Neural cell (in vitro differentiated cells): ENCODE data around the gene ITGB5. TPM values are rescaled to one million over a fixed set of nuclear protein-coding genes. Genes with fewer than 3 reads are reported as not detected.

ENCODE experiments used
- H2AFZ ChIP-seq: fragments of 200-600, 300-800 bp; sonication (generic), shearing (Covaris generic); 2 replicates; pipeline ENCODE4 v1.6.0; 2014; ENCODE audit warnings: low read depth, mild to moderate bottlenecking, antibody characterized with exemption, low read length, moderate library complexity
- H3F3A ChIP-seq: fragments of 200-600 bp; shearing (Covaris generic); 2 replicates; pipeline ENCODE4 v1.6.1; 2016; ENCODE audit warnings: mild to moderate bottlenecking, moderate library complexity, mixed read lengths, antibody characterized with exemption, low read length; ENCODE audit not compliant: insufficient read depth, poor library complexity, severe bottlenecking
- H3K27ac ChIP-seq: fragments of 200-600, 300-800 bp; sonication (generic), shearing (Covaris generic); 2 replicates; pipeline ENCODE4 v1.5.1; 2014; ENCODE audit warnings: mild to moderate bottlenecking, low read length, moderate library complexity
- H3K27me3 ChIP-seq: fragments of 300-800, 200-600 bp; sonication (generic), shearing (Covaris generic); 2 replicates; pipeline ENCODE4 v1.6.0; 2014; ENCODE audit warnings: mild to moderate bottlenecking, low read depth, low read length, moderate library complexity; ENCODE audit not compliant: insufficient read depth
- H3K36me3 ChIP-seq: fragments of 300-800, 200-600 bp; sonication (generic), shearing (Covaris generic); 2 replicates; pipeline ENCODE4 v1.5.1; 2014; ENCODE audit warnings: mild to moderate bottlenecking, antibody characterized with exemption, low read length, moderate library complexity; ENCODE audit not compliant: insufficient read depth
- H3K4me2 ChIP-seq: fragments of 300-800, 200-600 bp; sonication (generic), shearing (Covaris generic); 2 replicates; pipeline ENCODE4 v1.6.0; 2014; ENCODE audit warnings: mild to moderate bottlenecking, low read length
- H3K4me3 ChIP-seq: fragments of 300-800, 200-600 bp; sonication (generic), shearing (Covaris generic); 2 replicates; pipeline ENCODE4 v1.5.1; 2014; ENCODE audit warnings: mild to moderate bottlenecking, low read length, moderate library complexity
- H3K79me2 ChIP-seq: fragments of 200-600 bp; shearing (Covaris generic); replicated peaks from 2 replicates; pipeline ENCODE4 v1.6.0; 2014; ENCODE audit warnings: mild to moderate bottlenecking, low read length, moderate library complexity; ENCODE audit not compliant: insufficient read depth
- H3K9ac ChIP-seq: fragments of 300-800, 200-600 bp; sonication (generic), shearing (Covaris generic); 2 replicates; pipeline ENCODE4 v1.6.1; 2016; ENCODE audit warnings: mild to moderate bottlenecking, low read length, mixed read lengths
- H3K9me2 ChIP-seq: fragments of 200-600 bp; shearing (Covaris generic); 2 replicates; pipeline ENCODE4 v1.6.1; 2016; ENCODE audit warnings: mild to moderate bottlenecking, low read length, mixed read lengths; ENCODE audit not compliant: insufficient read depth
- H3K9me3 ChIP-seq: fragments of 200-600, 300-800 bp; sonication (generic), shearing (Covaris generic); 2 replicates; pipeline ENCODE4 v1.6.1; 2016; ENCODE audit warnings: mild to moderate bottlenecking, mixed run types, low read length, moderate library complexity, mixed read lengths
- H4K20me1 ChIP-seq: fragments of 200-600 bp; shearing (Covaris generic); 2 replicates; pipeline ENCODE4 v1.6.1; 2016; ENCODE audit warnings: mild to moderate bottlenecking, mixed run types; ENCODE audit not compliant: insufficient read depth
- EP300 ChIP-seq: fragments of 450-650 bp; conservative IDR thresholded peaks from 2 replicates; pipeline ENCODE4 v1.6.1; 2014; ENCODE audit warnings: antibody characterized with exemption, mild to moderate bottlenecking, moderate library complexity; ENCODE audit not compliant: poor library complexity, severe bottlenecking
- EZH2 ChIP-seq: fragments of 200-600, 300-800 bp; shearing (Covaris generic), sonication (generic); IDR thresholded peaks from 2 replicates; pipeline ENCODE4 v1.6.1; 2014; ENCODE audit warnings: antibody characterized with exemption, low read length, borderline replicate concordance, mild to moderate bottlenecking; ENCODE audit not compliant: insufficient read depth, poor library complexity, severe bottlenecking
- MXI1 ChIP-seq: fragments of 450-650 bp; conservative IDR thresholded peaks from 2 replicates; pipeline ENCODE4 v1.6.1; 2014; ENCODE audit warnings: antibody characterized with exemption, mild to moderate bottlenecking; ENCODE audit not compliant: poor library complexity, severe bottlenecking
- POLR2AphosphoS5 ChIP-seq: IDR thresholded peaks from 2 replicates; pipeline ENCODE4 v1.6.1; 2012
- RAD21 ChIP-seq: fragments of 450-650 bp; conservative IDR thresholded peaks from 2 replicates; pipeline ENCODE4 v1.6.1; 2014; ENCODE audit warnings: antibody characterized with exemption, mild to moderate bottlenecking, moderate library complexity
- REST ChIP-seq: IDR thresholded peaks from 2 replicates; pipeline ENCODE4 v1.6.1; 2012; ENCODE audit warnings: borderline replicate concordance
- SMC3 ChIP-seq: fragments of 450-650 bp; conservative IDR thresholded peaks from 2 replicates; pipeline ENCODE4 v1.6.1; 2014; ENCODE audit warnings: antibody characterized with exemption, mild to moderate bottlenecking, moderate library complexity; ENCODE audit not compliant: poor library complexity
- TAF1 ChIP-seq: IDR thresholded peaks from 2 replicates; pipeline ENCODE4 v1.6.1; 2012; ENCODE audit warnings: low read depth
- polyA plus RNA-seq: library from polyadenylated mRNA; depleted of rRNA; stranded (reverse); fragments of >200 nt; gene quantifications from 2 replicates; pipeline ENCODE4 v1.2.3, GENCODE V29; 2014
- TF ChIP-seq, protein P1 (sequence below): fragments of 450-650 bp; IDR thresholded peaks from 2 replicates; pipeline ENCODE4 v1.5.1; 2014; ENCODE audit warnings: antibody characterized with exemption, mild to moderate bottlenecking, moderate library complexity; ENCODE audit not compliant: poor library complexity, severe bottlenecking

ITGB5 gene
- polyA plus RNA-seq, 1 donor from 2014 or later, result 1.2 TPM

- no peak overlapping the region for H3K4me2 ChIP-seq
- H3F3A ChIP-seq, result no peaks in the 10 kb centered on the region
- H3K9me3 ChIP-seq, result no peaks in the 10 kb centered on the region
- H3K36me3 ChIP-seq, result no peaks in the 10 kb centered on the region
- H3K27ac ChIP-seq, result no peak overlapping the region
- no peaks in the 10 kb centered on the region for H3K27me3 ChIP-seq
- no peak overlapping the region for H3K4me3 ChIP-seq
- no peak overlapping the region for H3K9ac ChIP-seq
- no peaks in the 10 kb centered on the region for H3K79me2 ChIP-seq
- no peak overlapping the region for H2AFZ ChIP-seq
- H4K20me1 ChIP-seq, result no peaks in the 10 kb centered on the region
- no peaks in the 10 kb centered on the region for H3K9me2 ChIP-seq
- TF ChIP-seq, protein P1, sequence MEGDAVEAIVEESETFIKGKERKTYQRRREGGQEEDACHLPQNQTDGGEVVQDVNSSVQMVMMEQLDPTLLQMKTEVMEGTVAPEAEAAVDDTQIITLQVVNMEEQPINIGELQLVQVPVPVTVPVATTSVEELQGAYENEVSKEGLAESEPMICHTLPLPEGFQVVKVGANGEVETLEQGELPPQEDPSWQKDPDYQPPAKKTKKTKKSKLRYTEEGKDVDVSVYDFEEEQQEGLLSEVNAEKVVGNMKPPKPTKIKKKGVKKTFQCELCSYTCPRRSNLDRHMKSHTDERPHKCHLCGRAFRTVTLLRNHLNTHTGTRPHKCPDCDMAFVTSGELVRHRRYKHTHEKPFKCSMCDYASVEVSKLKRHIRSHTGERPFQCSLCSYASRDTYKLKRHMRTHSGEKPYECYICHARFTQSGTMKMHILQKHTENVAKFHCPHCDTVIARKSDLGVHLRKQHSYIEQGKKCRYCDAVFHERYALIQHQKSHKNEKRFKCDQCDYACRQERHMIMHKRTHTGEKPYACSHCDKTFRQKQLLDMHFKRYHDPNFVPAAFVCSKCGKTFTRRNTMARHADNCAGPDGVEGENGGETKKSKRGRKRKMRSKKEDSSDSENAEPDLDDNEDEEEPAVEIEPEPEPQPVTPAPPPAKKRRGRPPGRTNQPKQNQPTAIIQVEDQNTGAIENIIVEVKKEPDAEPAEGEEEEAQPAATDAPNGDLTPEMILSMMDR, result no peak
- TF ChIP-seq EZH2, result no peak
- no peak for TF ChIP-seq SMC3
- no peak for TF ChIP-seq TAF1
- TF ChIP-seq POLR2AphosphoS5, result no peak
- TF ChIP-seq REST, result no peak
- no peak for TF ChIP-seq RAD21
- TF ChIP-seq MXI1, result no peak
- no peak for TF ChIP-seq EP300
These were observed 44.1 kb downstream of the ITGB5 start for GRCh38 chr3:124843047-124843446.

DNA sequence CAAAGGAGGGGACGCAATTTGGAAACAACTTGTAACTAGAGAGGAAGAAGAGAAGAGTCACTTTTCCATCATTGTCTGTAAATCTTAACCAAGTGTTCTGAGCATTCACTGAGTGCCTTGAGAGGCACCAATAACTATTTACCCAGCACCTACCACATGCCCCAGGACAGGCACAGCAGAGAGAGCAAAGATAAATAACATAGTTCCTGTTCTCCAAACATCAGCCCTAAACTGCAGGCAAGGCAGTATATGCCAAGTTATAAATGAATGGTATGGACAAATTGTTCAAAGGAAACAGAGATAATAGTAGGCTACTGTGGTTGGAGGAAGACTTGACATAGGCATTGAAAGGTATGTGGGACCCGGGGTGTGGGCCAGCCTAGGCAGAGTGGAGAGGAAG lies 45.6 kb downstream of the ITGB5 start:
- no peak for TF ChIP-seq EP300
- TF ChIP-seq, protein P1, result no peak
- TF ChIP-seq EZH2, result no peak
- no peak for TF ChIP-seq POLR2AphosphoS5
- TF ChIP-seq SMC3, result no peak
- TF ChIP-seq REST, result no peak
- TF ChIP-seq TAF1, result no peak
- TF ChIP-seq MXI1, result no peak
- no peak for TF ChIP-seq RAD21
- H3K9ac ChIP-seq, result no peak overlapping the region
- no peaks in the 10 kb centered on the region for H3K79me2 ChIP-seq
- H3K4me2 ChIP-seq, result no peak overlapping the region
- no peaks in the 10 kb centered on the region for H3K27me3 ChIP-seq
- no peaks in the 10 kb centered on the region for H3F3A ChIP-seq
- H3K27ac ChIP-seq, result no peak overlapping the region
- no peak overlapping the region for H3K4me3 ChIP-seq
- H4K20me1 ChIP-seq, result no peaks in the 10 kb centered on the region
- H3K9me3 ChIP-seq, result no peaks in the 10 kb centered on the region
- no peaks in the 10 kb centered on the region for H3K9me2 ChIP-seq
- no peaks in the 10 kb centered on the region for H3K36me3 ChIP-seq
- no peak overlapping the region for H2AFZ ChIP-seq
